Heart right ventricle (tissue), 16 donors: ENCODE results near the gene MISP3. TPM values are rescaled to one million over a fixed set of nuclear protein-coding genes. Genes with fewer than 3 reads are reported as not detected.

ENCODE experiments used
- ATAC-seq, 8 donors: fragments of 200-7000 bp; cut with Tn5 transposase; one replicate each; pipeline ENCODE4 v1.9.1; 2020; ENCODE audit warnings: mild to moderate bottlenecking in 8 of 8, moderate library complexity in 8 of 8, moderate number of reproducible peaks in 1 of 8
- DNase-seq, 2 donors: peaks; one replicate each; pipeline ENCODE4 v3.0.0-alpha.2; 2020
- H3K27ac ChIP-seq, 10 donors: fragments of 200-600 bp; sonication (generic) in 2 of 10; one replicate each; pipeline versions ENCODE4 v1.5.0 to v1.8.0; 2020 to 2022; ENCODE audit warnings: mild to moderate bottlenecking in 3 of 10
- H3K27me3 ChIP-seq, 7 donors: fragments of 200-600 bp; one replicate each; pipeline ENCODE4 v1.8.0; 2021 to 2022; ENCODE audit warnings: mild to moderate bottlenecking in 2 of 7
- H3K36me3 ChIP-seq, 9 donors: fragments of 200-600 bp; sonication (generic) in 1 of 9; one replicate each; pipeline versions ENCODE4 v1.5.0 to v1.8.0; 2020 to 2022; ENCODE audit warnings: mild to moderate bottlenecking in 2 of 9
- H3K4me1 ChIP-seq, 9 donors: fragments of 200-600 bp; sonication (generic) in 1 of 9; one replicate each; pipeline versions ENCODE4 v1.5.0 to v1.8.0; 2020 to 2022; ENCODE audit warnings: mild to moderate bottlenecking in 4 of 9
- H3K4me3 ChIP-seq, 10 donors: fragments of 200-600 bp; sonication (generic) in 2 of 10; one replicate each; pipeline versions ENCODE4 v1.5.0 to v1.8.0; 2020 to 2022; ENCODE audit warnings: mild to moderate bottlenecking in 7 of 10, moderate library complexity in 2 of 10
- H3K9me3 ChIP-seq, 11 donors: fragments of 200-600 bp in 10 of 11; sonication (generic) in 2 of 11; one replicate each; pipeline versions ENCODE4 v1.5.0 to v1.8.0; 2013 to 2022; ENCODE audit warnings: mild to moderate bottlenecking in 2 of 11, control low read depth in 1 of 11, moderate library complexity in 1 of 11
- CTCF ChIP-seq, 9 donors: fragments of 200-600 bp; sonication (generic) in 2 of 9; IDR thresholded peaks; one replicate each; pipeline versions ENCODE4 v1.5.0 to v1.8.0; 2021 to 2022; ENCODE audit warnings: antibody characterized with exemption in 9 of 9, mild to moderate bottlenecking in 5 of 9, moderate library complexity in 1 of 9
- WGBS, 2 donors: extraction: QIAGEN DNeasy Blood & Tissue Kit; methylation state at CpG; one replicate each; pipeline ENCODE4 v1.1.7; 2013; ENCODE audit warnings: inconsistent platforms in 1 of 2; 5-methylcytosine and 5-hydroxymethylcytosine counted together
- intact Hi-C, 10 donors: fragments of 100-400 bp; cut with DNase I; formaldehyde crosslinking; loops; one replicate each; pipeline versions ENCODE4 v1.11.1 to v1.14.2; 2022
- polyA plus RNA-seq, 2 donors: library from polyadenylated mRNA; stranded (reverse); fragments of 200-250 nt; gene quantifications; one replicate each; pipeline ENCODE4 v1.2.3, GENCODE V29; 2013
- total RNA-seq, 10 donors: library from RNA; stranded (reverse); fragmentation: NEBNext Ultra II Directional in 3 of 10; extraction: Animal tissue kit (Norgen Biotek cat#: 25700) in 3 of 10; gene quantifications; one replicate each; pipeline versions ENCODE4 v1.2.1 to v1.2.4, GENCODE V29; 2021 to 2023
- donor health status: Arrhythmogenic right ventricular cardiomyopathy.
- donor health status: ischemic (EF 13 %, LVEDD 7.1; RV severe dilation, severe dysfunction).
- donor health status: healthy with polysubstance abuse.
- donor health status: DM: no; HTN: yes; CAD: no.
- donor health status: DM: no; HTN: no; CAD: no.
- donor health status: ischemic (EF 25% LVEDD 6.9; RV normal size, moderate dysfunction).
- donor health status: ischemic (EF 25% LVEDD 5.7; RV mildly dilated, moderate dysfunction).
- donor health status: healthy.
- donor health status: DM: yes; HTN: yes; CAD: no.
- donor health status: Ischemic cardiomyopathy.
- donor health status: ischemic (EF 35%, LVEDD 5.7; RV mildly dilated, moderate dysfunction).
- donor health status: nonischemic (EF 11% LVEDD 7.7; RV severe dilation, severe dysfunction).
- donor health status: DM: yes; HTN: yes; CAD: no.
- donor health status: PGD.
- donor health status: ischemic (EF 29% LVEDD 5.4; RV normal size, mild dysfunction).
- donor health status: nonischemic (EF 23%, LVEDD 6.1; RV moderate dilation, normal function).

The MISP3 gene
- total and polyA plus RNA-seq, 12 donors, result 3.1 to 12.4 (median 5.9) TPM

- no peak for TF ChIP-seq CTCF (IDR thresholded peaks at IDR 0.05)
- H3K9me3 ChIP-seq, result no peaks in the 10 kb centered on the region
- intact Hi-C loops, result loop anchor here in 8 of 10 donors (5.0 kb wide), 2 partner anchors 37 to 42 kb away; no protein-coding TSS in a partner anchor
- DNase-seq (no peak), ATAC-seq (no peak)
- no peaks in the 10 kb centered on the region for H3K36me3 ChIP-seq
- peak overlapping the region; percentile 86 to 100 (median 99) for H3K27ac ChIP-seq
- no peaks in the 10 kb centered on the region for H3K27me3 ChIP-seq
- WGBS, 2 donors, result 29 to 42% methylated on average over 3 of the region's 3 CpGs
- H3K4me3 ChIP-seq, result peak overlapping the region in 8 of 10 donors; percentile 36 to 95 (median 62)
- peaks cover 26 to 52% (median 47%) of the 10 kb centered on the region in 9 donors for H3K4me1 ChIP-seq
Observed at GRCh38 chr19:14119146-14119545, 46.6 kb downstream of the MISP3 start.

GRCh38 chr19:14119644-14120496 lies 47.3 kb downstream of the MISP3 start:
- H3K9me3 ChIP-seq, result no peaks in the 10 kb centered on the region
- peak overlapping the region; percentile 86 to 100 (median 99) for H3K27ac ChIP-seq
- H3K4me3 ChIP-seq, result peak overlapping the region in 4 of 10 donors; percentile 59 to 74 (median 63)
- H3K36me3 ChIP-seq, result no peaks in the 10 kb centered on the region
- ATAC-seq (no peak), DNase-seq (no peak)
- TF ChIP-seq CTCF (IDR thresholded peaks at IDR 0.05), result no peak
- intact Hi-C loops, result loop anchor here in 8 of 10 donors (5.0 kb wide), 2 partner anchors 38 to 43 kb away; no protein-coding TSS in a partner anchor
- peaks cover 22 to 45% (median 40%) of the 10 kb centered on the region in 9 donors for H3K4me1 ChIP-seq
- 92 to 93% methylated on average over 7 of the region's 7 CpGs for whole genome bisulfite sequencing, 2 donors
- H3K27me3 ChIP-seq, result no peaks in the 10 kb centered on the region

- Histone ChIP-seq H3K4me3 (no peak overlapping the region), H3K9me3 (no peaks in the 10 kb centered on the region), H3K27ac (peak overlapping the region in 9 of 10 donors; percentile 96 to 100 (median 99)), H3K36me3 (no peaks in the 10 kb centered on the region), H3K27me3 (no peaks in the 10 kb centered on the region), H3K4me1 (peaks cover 20 to 39% (median 34%) of the 10 kb centered on the region in 9 donors)
- intact Hi-C loops, result no loop called here
- ATAC-seq (no peak), DNase-seq (no peak)
- 96 to 97% methylated on average over 7 of the region's 7 CpGs for WGBS, 2 donors
- no peak for TF ChIP-seq CTCF (IDR thresholded peaks at IDR 0.05)
Observed at GRCh38 chr19:14120497-14120780, 47.9 kb downstream of the MISP3 start.

- no peak overlapping the region for H3K27ac ChIP-seq
- no peaks in the 10 kb centered on the region for H3K9me3 ChIP-seq
- peaks cover 8 to 38% (median 28%) of the 10 kb centered on the region in 9 donors for H3K4me1 ChIP-seq
- DNase-seq (no peak), ATAC-seq (no peak)
- H3K27me3 ChIP-seq, result no peaks in the 10 kb centered on the region
- no peak for TF ChIP-seq CTCF (IDR thresholded peaks at IDR 0.05)
- no peaks in the 10 kb centered on the region for H3K36me3 ChIP-seq
- intact Hi-C loops, result no loop called here
- H3K4me3 ChIP-seq, result no peak overlapping the region
- 96% methylated on average over 6 of the region's 6 CpGs for WGBS, 2 donors
Observed at GRCh38 chr19:14122924-14123323, 50.3 kb downstream of the MISP3 start.

Other genes starting within 250 kb of the MISP3 start
- gene NANOS3, start 195.7 kb upstream of the MISP3 start, total RNA-seq, result 1 to 10 TPM in 3 of 10 donors, under 1 TPM in 3, not detected in 4; 0.37 to 1.5 (median 0.98) TPM
- 1 to 10 TPM in 1 of 2 donors, under 1 TPM in 1; 0.41 to 2.9 TPM for gene NANOS3, start 195.7 kb upstream of the MISP3 start, polyA plus RNA-seq
- gene BRME1, start 166.7 kb upstream of the MISP3 start, total RNA-seq, result under 1 TPM in 8 of 10 donors, not detected in 2; 0.19 to 0.88 (median 0.63) TPM
- gene BRME1, start 166.7 kb upstream of the MISP3 start, polyA plus RNA-seq, result 1 to 10 TPM in 1 of 2 donors, under 1 TPM in 1; 0.38 to 2.0 TPM
- 10 to 100 TPM; 13.2 to 30.2 (median 19.0) TPM for gene CC2D1A, start 166.6 kb upstream of the MISP3 start, total RNA-seq
- gene CC2D1A, start 166.6 kb upstream of the MISP3 start, polyA plus RNA-seq, result 10 to 100 TPM; 16.5 to 49.8 TPM
- gene PODNL1, start 134.4 kb upstream of the MISP3 start, total RNA-seq, result 1 to 10 TPM in 7 of 10 donors, under 1 TPM in 3; 0.76 to 6.2 (median 1.8) TPM
- gene PODNL1, start 134.4 kb upstream of the MISP3 start, polyA plus RNA-seq, result 1 to 10 TPM in 1 of 2 donors, under 1 TPM in 1; 0.90 to 2.3 TPM
- gene DCAF15, start 120.3 kb upstream of the MISP3 start, total RNA-seq, result 10 to 100 TPM; 15.5 to 21.2 (median 17.8) TPM
- 10 to 100 TPM; 26.8 to 50.0 TPM for gene DCAF15, start 120.3 kb upstream of the MISP3 start, polyA plus RNA-seq
- 10 to 100 TPM; 10.4 to 15.8 (median 12.0) TPM for gene RFX1, start 66.5 kb upstream of the MISP3 start, total RNA-seq
- 1 to 10 TPM; 2.7 to 5.9 TPM for gene RFX1, start 66.5 kb upstream of the MISP3 start, polyA plus RNA-seq
- not detected for gene RLN3, start 44.6 kb upstream of the MISP3 start, total RNA-seq
- gene RLN3, start 44.6 kb upstream of the MISP3 start, polyA plus RNA-seq, result not detected
- gene IL27RA, start 41.0 kb upstream of the MISP3 start, total RNA-seq, result 1 to 10 TPM; 2.4 to 7.6 (median 3.4) TPM
- gene IL27RA, start 41.0 kb upstream of the MISP3 start, polyA plus RNA-seq, result 1 to 10 TPM; 4.6 to 5.9 TPM
- gene PALM3, start 10.7 kb upstream of the MISP3 start, total RNA-seq, result under 1 TPM in 5 of 10 donors, not detected in 5; 0.14 to 0.94 (median 0.38) TPM
- under 1 TPM in 1 of 2 donors, not detected in 1; 0.14 TPM for gene PALM3, start 10.7 kb upstream of the MISP3 start, polyA plus RNA-seq
- not detected for gene C19orf67, start 13.0 kb downstream of the MISP3 start, total RNA-seq
- not detected for gene C19orf67, start 13.0 kb downstream of the MISP3 start, polyA plus RNA-seq
- 10 to 100 TPM; 26.7 to 53.0 (median 33.7) TPM for gene SAMD1, start 18.0 kb downstream of the MISP3 start, total RNA-seq
- 10 to 100 TPM; 34.4 to 55.3 TPM for gene SAMD1, start 18.0 kb downstream of the MISP3 start, polyA plus RNA-seq
- gene PRKACA, start 45.0 kb downstream of the MISP3 start, total RNA-seq, result 100 to 1,000 TPM; 473 to 691 (median 518) TPM
- 100 to 1,000 TPM; 196 to 214 TPM for gene PRKACA, start 45.0 kb downstream of the MISP3 start, polyA plus RNA-seq
- gene ASF1B, start 63.8 kb downstream of the MISP3 start, total RNA-seq, result 1 to 10 TPM in 3 of 10 donors, under 1 TPM in 7; 0.17 to 5.6 (median 0.63) TPM
- under 1 TPM; 0.59 to 0.90 TPM for gene ASF1B, start 63.8 kb downstream of the MISP3 start, polyA plus RNA-seq
- 10 to 100 TPM in 9 of 10 donors, 1 to 10 TPM in 1; 9.0 to 31.9 (median 13.1) TPM for gene ADGRL1, start 133.4 kb downstream of the MISP3 start, total RNA-seq
- gene ADGRL1, start 133.4 kb downstream of the MISP3 start, polyA plus RNA-seq, result 10 to 100 TPM in 1 of 2 donors, 1 to 10 TPM in 1; 5.1 to 12.5 TPM